Activated naive CD4-positive, alpha-beta T cell treated with anti-CD3 and anti-CD28 coated beads, Interleukin-2, amount 50 U/mL, for 16 hours (primary cell): Measurements from ENCODE around the gene HAND1.
A peak's percentile ranks its signal among the peaks of the same experiment; 100 is the strongest.

Experiments used
- DNase-seq: peaks from one replicate; pipeline ENCODE4 v3.0.0-alpha.2; 2020

Gene HAND1

GRCh38 chr5:154449786-154450185 is 28.2 kb downstream of the HAND1 start:
- DNase-seq: no peak

GRCh38 chr5:154447089-154447725 is 30.8 kb downstream of the HAND1 start:
- no peak for DNase-seq

DNA sequence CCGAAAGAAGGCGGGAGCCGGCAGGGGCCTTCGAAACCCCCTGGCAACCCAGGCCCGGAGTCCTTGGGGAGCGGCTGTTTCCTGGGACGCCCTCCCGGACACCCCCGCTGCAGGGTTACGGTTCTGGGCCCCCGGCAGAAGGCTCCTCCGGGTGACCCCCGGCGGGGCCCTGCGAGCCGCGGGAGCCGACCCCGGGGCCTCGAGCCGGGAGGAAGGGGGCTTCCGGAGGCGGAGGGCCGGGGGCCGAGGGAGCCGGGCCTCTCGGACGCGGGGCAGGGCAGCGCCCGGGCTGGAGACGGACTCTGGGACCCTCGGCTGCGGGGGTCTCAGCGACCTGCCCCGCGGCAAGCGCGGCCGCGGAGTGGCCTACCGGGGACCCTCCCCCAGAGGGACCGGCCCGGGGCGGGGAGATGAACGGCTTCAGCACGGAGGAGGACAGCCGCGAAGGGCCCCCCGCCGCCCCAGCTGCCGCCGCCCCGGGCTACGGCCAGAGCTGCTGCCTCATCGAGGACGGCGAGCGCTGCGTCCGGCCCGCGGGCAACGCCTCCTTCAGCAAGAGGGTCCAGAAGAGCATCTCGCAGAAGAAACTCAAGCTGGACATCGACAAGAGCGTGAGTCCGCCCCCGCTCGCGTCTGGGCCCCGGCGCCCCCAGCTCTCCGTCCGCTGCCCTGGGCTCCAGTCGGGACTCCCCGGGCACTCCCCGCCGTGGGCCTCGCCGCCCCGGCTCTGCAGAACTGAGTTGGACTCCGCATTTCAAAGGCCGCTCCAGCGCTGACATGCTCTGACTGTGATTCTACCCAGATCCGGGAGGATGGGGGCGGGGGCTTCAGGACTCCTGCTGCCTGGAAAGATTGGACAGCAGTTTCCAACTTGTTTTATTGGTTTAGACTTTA is 31.6 kb downstream of the HAND1 start:
- peak; percentile 39 for DNase-seq

DNA sequence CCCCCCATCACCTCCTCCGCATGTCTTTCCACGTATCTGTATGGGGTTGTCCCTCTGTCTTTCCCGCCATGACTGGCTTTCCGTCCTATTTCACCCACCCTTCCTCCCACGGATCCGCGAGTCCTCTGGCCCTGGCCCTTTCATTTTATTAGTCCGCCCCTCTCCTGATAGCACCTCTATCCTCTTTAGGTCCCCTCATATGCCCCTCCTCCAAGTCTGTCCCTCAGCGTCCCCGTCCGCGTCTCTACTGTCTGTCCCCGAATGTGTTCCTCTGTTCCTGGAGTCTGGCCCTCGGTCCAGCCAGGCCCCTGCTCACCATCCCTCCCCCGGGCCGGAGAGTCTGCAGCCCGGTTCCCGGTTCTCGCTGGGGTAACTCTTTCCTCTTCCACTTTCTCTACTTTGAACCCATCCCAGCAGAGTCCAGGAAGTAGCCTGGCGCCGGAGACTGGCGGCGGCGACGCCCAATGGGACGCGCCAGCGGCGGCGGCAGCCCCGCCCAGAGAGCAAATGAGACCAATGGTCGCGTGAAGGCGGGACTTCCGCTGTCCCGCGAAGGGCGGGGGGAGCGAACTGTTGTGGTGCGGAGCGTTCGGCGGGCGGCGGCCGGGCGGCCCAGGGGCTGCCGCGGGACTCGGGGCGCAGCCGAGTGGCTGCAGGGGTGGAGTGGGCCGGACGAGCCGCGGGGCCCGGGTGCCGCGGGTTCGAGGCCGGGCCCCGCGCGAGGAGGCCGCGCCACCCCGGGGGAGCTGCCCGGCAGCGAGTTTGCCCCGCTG is 32.4 kb downstream of the HAND1 start, which contains the start of gene SAP30L:
Gene SAP30L (plus strand): TSS at position 576 of the 773 bp plus-strand sequence. CDS start 608 bp downstream, outside the sequence.
- DNase-seq: peak; percentile 97

- DNase-seq: peak; percentile 16
Observed at GRCh38 chr5:154444556-154445421, 33.2 kb downstream of the HAND1 start.

DNA sequence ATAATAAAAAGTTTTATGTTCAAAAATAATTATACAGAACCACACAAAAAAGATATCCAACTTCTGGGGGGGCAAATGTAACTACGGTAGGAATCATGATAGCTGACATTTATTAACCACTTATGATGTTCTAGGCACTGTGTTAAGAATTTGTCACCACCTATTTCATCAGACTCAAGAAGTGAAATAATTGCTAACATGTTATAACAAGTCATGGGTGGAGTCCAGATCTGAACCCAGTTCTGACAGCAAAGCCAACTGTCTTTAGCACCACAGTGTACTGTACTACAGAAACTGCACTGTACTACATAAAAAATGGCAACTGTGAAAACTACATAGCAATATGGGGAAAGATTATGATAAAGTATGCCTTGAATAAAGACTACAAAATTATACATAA is 35.2 kb downstream of the HAND1 start:
- DNase-seq: no peak

DNA sequence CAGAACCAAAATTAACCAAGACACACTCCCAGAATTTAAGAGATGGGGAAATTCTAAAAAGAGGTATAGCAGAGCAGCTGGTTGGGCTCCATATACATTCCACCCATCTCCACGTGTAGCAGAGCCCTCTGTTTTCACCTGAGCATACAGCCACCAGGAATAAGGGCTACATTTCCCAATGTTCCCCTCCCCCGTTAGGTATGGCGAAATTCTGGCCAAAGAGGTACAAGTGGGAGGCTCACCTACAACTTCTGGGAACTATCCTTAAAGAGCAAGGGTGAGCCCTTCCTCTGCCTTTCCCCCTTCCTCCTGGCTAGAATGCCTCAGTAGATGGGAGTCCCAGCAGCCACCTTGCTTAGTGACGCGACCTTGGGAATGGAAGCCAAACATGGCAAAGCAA is 37.5 kb downstream of the HAND1 start:
- no peak for DNase-seq

DNA sequence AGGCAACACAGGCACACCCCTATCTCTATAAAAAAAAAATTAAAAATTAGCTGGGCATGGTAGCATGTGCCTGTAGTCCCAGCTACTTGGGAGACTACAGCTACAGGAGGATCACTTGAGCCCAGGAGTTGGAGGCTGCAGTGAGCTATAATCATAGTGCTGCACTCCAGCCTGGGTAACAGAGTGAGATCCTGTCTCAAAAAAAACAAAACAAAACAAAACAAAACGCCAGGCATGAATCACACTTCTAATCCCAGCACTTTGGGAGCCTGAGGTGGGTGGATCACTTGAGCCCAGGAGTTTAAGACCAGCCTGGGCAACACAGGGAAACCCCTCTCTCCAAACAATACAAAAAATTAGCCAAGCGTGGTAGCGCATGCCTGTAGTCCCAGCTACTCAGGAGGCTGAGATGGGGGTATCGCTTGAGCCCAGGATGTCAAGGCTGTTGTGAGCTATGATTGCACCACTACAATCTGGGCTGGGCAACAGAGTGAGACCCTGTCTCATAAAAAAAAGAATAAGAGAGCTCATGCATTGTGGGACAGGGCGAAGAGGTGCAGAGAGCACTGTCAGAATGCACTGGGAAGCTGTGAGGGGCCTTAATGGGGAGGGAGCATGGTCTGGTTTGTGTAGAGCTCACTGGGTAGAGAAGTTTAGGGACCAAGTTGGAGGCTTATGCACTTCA is 40.6 kb downstream of the HAND1 start:
- DNase-seq: no peak

GRCh38 chr5:154435226-154435625 is 42.8 kb downstream of the HAND1 start:
- no peak for DNase-seq

GRCh38 chr5:154430961-154431630 is 46.9 kb downstream of the HAND1 start:
- DNase-seq: no peak

- DNase-seq: no peak
Observed at GRCh38 chr5:154430466-154430865, 47.6 kb downstream of the HAND1 start.

DNA sequence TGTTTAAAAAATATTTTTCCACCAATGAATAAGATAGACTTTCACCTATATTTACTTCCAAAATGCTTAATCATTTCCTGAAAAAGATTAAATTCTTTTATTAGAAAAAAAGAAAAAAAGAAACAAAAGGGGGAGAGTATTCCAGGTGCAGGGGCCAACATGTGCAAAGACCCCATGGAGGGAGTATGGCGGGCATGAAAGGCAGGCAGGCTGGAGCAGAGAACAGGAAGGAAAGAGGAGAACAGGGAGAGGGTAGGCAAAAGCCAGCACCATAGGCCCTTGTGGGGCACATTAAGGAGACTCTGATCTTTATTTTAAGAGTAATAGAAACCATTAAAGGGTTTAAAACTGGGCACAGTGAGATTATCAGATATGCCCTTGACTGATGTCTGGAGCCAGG is 48.7 kb downstream of the HAND1 start:
- DNase-seq: no peak

DNA sequence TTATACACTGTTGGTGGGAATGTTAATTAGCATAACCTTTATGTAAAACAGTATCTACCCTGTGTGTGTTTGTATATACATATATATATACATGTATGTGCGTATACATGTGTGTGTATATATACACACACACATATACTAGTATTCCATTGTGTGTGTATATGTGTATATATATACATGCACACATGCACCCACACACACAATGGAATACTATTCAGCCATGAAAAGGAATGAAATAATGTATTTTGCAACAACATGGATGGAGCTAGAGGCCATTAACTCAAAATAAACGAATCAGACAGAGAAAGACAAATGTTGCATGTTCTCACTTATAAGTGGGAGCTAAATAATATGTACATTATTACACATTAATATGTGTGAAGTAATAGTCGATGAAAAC is 49.8 kb downstream of the HAND1 start:
- DNase-seq: no peak
